AG10803 (cell line): ENCODE measurements around the gene CLCNKB.

Source experiments
- DNase-seq: peaks from one replicate; pipeline ENCODE4 v3.0.0; 2010; ENCODE audit warnings: low read depth
- H3K4me3 ChIP-seq: 2 replicates; pipeline ENCODE4 v1.5.1; 2011; ENCODE audit warnings: mild to moderate bottlenecking, low read length, control low read depth
- TF ChIP-seq, protein P1 (sequence below): conservative IDR thresholded peaks from 2 replicates; pipeline ENCODE4 v1.5.1; 2011; ENCODE audit warnings: mild to moderate bottlenecking, low read length, control low read depth, inconsistent platforms

Gene CLCNKB

DNA sequence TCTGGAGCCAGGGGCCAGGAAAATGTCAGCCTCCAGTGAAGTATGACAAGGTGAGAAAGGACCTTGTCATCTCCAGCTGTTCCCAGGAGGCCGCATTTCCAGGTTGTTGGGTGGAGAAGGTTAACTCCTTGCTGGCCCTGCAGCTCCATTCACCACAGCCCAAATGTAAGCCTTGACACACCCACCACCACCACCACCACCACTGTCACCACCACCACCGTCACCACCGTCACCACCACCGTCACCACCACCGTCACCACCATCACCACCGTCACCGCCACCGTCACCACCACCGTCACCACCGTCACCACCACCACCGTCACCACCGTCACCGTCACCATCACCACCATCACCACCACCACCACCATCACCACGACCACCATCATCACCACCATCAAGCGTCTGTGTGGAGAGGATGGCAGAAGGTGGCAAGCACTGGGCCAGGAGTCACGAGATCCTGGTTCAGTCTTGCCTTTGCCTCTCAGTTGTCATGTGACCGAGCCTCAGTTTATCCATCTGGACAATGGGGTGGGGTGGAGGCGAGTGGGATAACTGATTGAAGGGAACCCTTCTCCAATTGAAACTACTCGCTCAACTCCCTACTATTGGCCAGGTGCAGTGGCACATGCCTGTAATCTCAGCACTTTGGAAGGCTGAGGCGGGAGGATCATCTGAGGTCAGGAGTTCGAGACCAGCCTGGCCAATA is 51.0 kb downstream of the CLCNKB start:
- H3K4me3 ChIP-seq = no peak overlapping the region
- TF ChIP-seq, protein P1, sequence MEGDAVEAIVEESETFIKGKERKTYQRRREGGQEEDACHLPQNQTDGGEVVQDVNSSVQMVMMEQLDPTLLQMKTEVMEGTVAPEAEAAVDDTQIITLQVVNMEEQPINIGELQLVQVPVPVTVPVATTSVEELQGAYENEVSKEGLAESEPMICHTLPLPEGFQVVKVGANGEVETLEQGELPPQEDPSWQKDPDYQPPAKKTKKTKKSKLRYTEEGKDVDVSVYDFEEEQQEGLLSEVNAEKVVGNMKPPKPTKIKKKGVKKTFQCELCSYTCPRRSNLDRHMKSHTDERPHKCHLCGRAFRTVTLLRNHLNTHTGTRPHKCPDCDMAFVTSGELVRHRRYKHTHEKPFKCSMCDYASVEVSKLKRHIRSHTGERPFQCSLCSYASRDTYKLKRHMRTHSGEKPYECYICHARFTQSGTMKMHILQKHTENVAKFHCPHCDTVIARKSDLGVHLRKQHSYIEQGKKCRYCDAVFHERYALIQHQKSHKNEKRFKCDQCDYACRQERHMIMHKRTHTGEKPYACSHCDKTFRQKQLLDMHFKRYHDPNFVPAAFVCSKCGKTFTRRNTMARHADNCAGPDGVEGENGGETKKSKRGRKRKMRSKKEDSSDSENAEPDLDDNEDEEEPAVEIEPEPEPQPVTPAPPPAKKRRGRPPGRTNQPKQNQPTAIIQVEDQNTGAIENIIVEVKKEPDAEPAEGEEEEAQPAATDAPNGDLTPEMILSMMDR = no peak
- no peak for DNase-seq

DNA sequence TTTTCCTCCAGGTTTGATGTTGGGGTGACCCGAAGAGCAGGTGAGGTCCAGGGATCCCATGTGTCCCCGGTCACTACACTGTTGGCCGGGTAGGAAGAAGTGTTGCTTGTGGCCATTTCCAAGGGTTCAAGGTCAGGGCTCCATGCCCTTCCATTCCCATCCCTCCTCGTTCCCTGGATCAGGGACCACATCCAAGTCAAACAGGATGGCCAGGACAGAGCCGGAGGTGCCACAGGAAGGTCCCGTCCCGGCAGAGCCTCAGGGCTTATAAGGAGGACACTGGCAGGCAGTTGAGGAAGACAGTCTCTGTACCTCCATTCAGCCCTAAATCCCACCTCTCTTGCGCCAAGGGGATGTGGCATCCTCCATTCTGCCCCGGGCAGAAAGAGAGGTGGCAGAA is 51.9 kb downstream of the CLCNKB start:
- DNase-seq = no peak
- TF ChIP-seq, protein P1 = no peak
- no peak overlapping the region for H3K4me3 ChIP-seq

DNA sequence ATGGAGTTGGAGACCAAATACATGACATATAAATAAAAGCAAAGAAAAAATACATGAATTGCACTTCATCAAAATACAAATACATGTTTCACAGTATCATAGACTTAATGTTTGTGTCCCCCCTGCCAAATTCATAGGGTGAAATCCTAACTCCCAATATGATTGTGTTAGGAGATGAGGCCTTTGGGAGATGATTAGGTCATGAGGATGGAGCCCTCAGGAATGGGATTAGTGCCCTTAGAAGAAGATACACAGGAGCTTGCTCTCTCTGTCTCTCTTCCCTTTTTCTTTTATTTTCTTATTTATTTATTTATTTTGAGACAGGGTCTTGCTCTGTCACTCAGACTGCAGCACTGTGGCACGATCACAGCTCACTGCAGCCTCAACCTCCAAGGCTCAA is 55.8 kb downstream of the CLCNKB start:
- no peak for DNase-seq
- TF ChIP-seq, protein P1 = no peak
- no peak overlapping the region for H3K4me3 ChIP-seq

DNA sequence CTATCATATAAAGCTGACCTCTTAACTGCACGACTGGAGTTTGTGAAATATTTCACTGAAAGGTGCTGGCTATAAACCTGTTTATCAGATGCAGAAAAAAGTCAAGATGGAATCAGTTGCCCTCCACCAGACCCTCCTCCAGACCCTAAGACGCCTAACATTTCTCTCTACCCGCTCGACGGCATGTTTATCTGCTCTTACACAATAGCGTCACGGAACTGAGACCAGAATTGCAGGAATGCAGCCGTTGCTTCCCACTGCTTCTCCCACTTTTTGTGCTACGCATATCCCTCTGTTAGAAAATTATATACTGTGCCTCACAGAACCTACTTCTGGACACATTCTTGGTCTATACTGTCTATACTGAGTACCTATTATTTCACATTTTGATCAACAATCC is 58.0 kb downstream of the CLCNKB start:
- TF ChIP-seq, protein P1 = no peak
- no peak for DNase-seq
- no peak overlapping the region for H3K4me3 ChIP-seq
